Neural cell (in vitro differentiated cells): ENCODE results near the gene VIM. TPM values are rescaled to one million over a fixed set of nuclear protein-coding genes. Genes with fewer than 3 reads are reported as not detected.

ENCODE experiments used
- H2AFZ ChIP-seq: fragments of 200-600, 300-800 bp; sonication (generic), shearing (Covaris generic); 2 replicates; pipeline ENCODE4 v1.6.0; 2014; ENCODE audit warnings: low read depth, mild to moderate bottlenecking, antibody characterized with exemption, low read length, moderate library complexity
- H3F3A ChIP-seq: fragments of 200-600 bp; shearing (Covaris generic); 2 replicates; pipeline ENCODE4 v1.6.1; 2016; ENCODE audit warnings: mild to moderate bottlenecking, moderate library complexity, mixed read lengths, antibody characterized with exemption, low read length; ENCODE audit not compliant: insufficient read depth, poor library complexity, severe bottlenecking
- H3K27ac ChIP-seq: fragments of 200-600, 300-800 bp; sonication (generic), shearing (Covaris generic); 2 replicates; pipeline ENCODE4 v1.5.1; 2014; ENCODE audit warnings: mild to moderate bottlenecking, low read length, moderate library complexity
- H3K27me3 ChIP-seq: fragments of 300-800, 200-600 bp; sonication (generic), shearing (Covaris generic); 2 replicates; pipeline ENCODE4 v1.6.0; 2014; ENCODE audit warnings: mild to moderate bottlenecking, low read depth, low read length, moderate library complexity; ENCODE audit not compliant: insufficient read depth
- H3K36me3 ChIP-seq: fragments of 300-800, 200-600 bp; sonication (generic), shearing (Covaris generic); 2 replicates; pipeline ENCODE4 v1.5.1; 2014; ENCODE audit warnings: mild to moderate bottlenecking, antibody characterized with exemption, low read length, moderate library complexity; ENCODE audit not compliant: insufficient read depth
- H3K4me2 ChIP-seq: fragments of 300-800, 200-600 bp; sonication (generic), shearing (Covaris generic); 2 replicates; pipeline ENCODE4 v1.6.0; 2014; ENCODE audit warnings: mild to moderate bottlenecking, low read length
- H3K4me3 ChIP-seq: fragments of 300-800, 200-600 bp; sonication (generic), shearing (Covaris generic); 2 replicates; pipeline ENCODE4 v1.5.1; 2014; ENCODE audit warnings: mild to moderate bottlenecking, low read length, moderate library complexity
- H3K79me2 ChIP-seq: fragments of 200-600 bp; shearing (Covaris generic); replicated peaks from 2 replicates; pipeline ENCODE4 v1.6.0; 2014; ENCODE audit warnings: mild to moderate bottlenecking, low read length, moderate library complexity; ENCODE audit not compliant: insufficient read depth
- H3K9ac ChIP-seq: fragments of 300-800, 200-600 bp; sonication (generic), shearing (Covaris generic); 2 replicates; pipeline ENCODE4 v1.6.1; 2016; ENCODE audit warnings: mild to moderate bottlenecking, low read length, mixed read lengths
- H3K9me2 ChIP-seq: fragments of 200-600 bp; shearing (Covaris generic); 2 replicates; pipeline ENCODE4 v1.6.1; 2016; ENCODE audit warnings: mild to moderate bottlenecking, low read length, mixed read lengths; ENCODE audit not compliant: insufficient read depth
- H3K9me3 ChIP-seq: fragments of 200-600, 300-800 bp; sonication (generic), shearing (Covaris generic); 2 replicates; pipeline ENCODE4 v1.6.1; 2016; ENCODE audit warnings: mild to moderate bottlenecking, mixed run types, low read length, moderate library complexity, mixed read lengths
- H4K20me1 ChIP-seq: fragments of 200-600 bp; shearing (Covaris generic); 2 replicates; pipeline ENCODE4 v1.6.1; 2016; ENCODE audit warnings: mild to moderate bottlenecking, mixed run types; ENCODE audit not compliant: insufficient read depth
- CTCF ChIP-seq: fragments of 450-650 bp; IDR thresholded peaks from 2 replicates; pipeline ENCODE4 v1.5.1; 2014; ENCODE audit warnings: antibody characterized with exemption, mild to moderate bottlenecking, moderate library complexity; ENCODE audit not compliant: poor library complexity, severe bottlenecking
- EP300 ChIP-seq: fragments of 450-650 bp; conservative IDR thresholded peaks from 2 replicates; pipeline ENCODE4 v1.6.1; 2014; ENCODE audit warnings: antibody characterized with exemption, mild to moderate bottlenecking, moderate library complexity; ENCODE audit not compliant: poor library complexity, severe bottlenecking
- EZH2 ChIP-seq: fragments of 200-600, 300-800 bp; shearing (Covaris generic), sonication (generic); IDR thresholded peaks from 2 replicates; pipeline ENCODE4 v1.6.1; 2014; ENCODE audit warnings: antibody characterized with exemption, low read length, borderline replicate concordance, mild to moderate bottlenecking; ENCODE audit not compliant: insufficient read depth, poor library complexity, severe bottlenecking
- MXI1 ChIP-seq: fragments of 450-650 bp; conservative IDR thresholded peaks from 2 replicates; pipeline ENCODE4 v1.6.1; 2014; ENCODE audit warnings: antibody characterized with exemption, mild to moderate bottlenecking; ENCODE audit not compliant: poor library complexity, severe bottlenecking
- POLR2AphosphoS5 ChIP-seq: IDR thresholded peaks from 2 replicates; pipeline ENCODE4 v1.6.1; 2012
- RAD21 ChIP-seq: fragments of 450-650 bp; conservative IDR thresholded peaks from 2 replicates; pipeline ENCODE4 v1.6.1; 2014; ENCODE audit warnings: antibody characterized with exemption, mild to moderate bottlenecking, moderate library complexity
- REST ChIP-seq: IDR thresholded peaks from 2 replicates; pipeline ENCODE4 v1.6.1; 2012; ENCODE audit warnings: borderline replicate concordance
- SMC3 ChIP-seq: fragments of 450-650 bp; conservative IDR thresholded peaks from 2 replicates; pipeline ENCODE4 v1.6.1; 2014; ENCODE audit warnings: antibody characterized with exemption, mild to moderate bottlenecking, moderate library complexity; ENCODE audit not compliant: poor library complexity
- TAF1 ChIP-seq: IDR thresholded peaks from 2 replicates; pipeline ENCODE4 v1.6.1; 2012; ENCODE audit warnings: low read depth
- polyA plus RNA-seq: library from polyadenylated mRNA; depleted of rRNA; stranded (reverse); fragments of >200 nt; gene quantifications from 2 replicates; pipeline ENCODE4 v1.2.3, GENCODE V29; 2014

The VIM gene
- polyA plus RNA-seq, 1 donor from 2014 or later: 170 TPM

GRCh38 chr10:17217631-17218232, 10.3 kb upstream of the VIM start:
- no peak overlapping the region for H2AFZ ChIP-seq
- no peaks in the 10 kb centered on the region for H3K9me2 ChIP-seq
- no peaks in the 10 kb centered on the region for H3K9me3 ChIP-seq
- H3F3A ChIP-seq: no peaks in the 10 kb centered on the region
- no peaks in the 10 kb centered on the region for H3K79me2 ChIP-seq
- no peaks in the 10 kb centered on the region for H4K20me1 ChIP-seq
- no peak overlapping the region for H3K4me2 ChIP-seq
- H3K27ac ChIP-seq: no peak overlapping the region
- no peak overlapping the region for H3K9ac ChIP-seq
- no peak overlapping the region for H3K4me3 ChIP-seq
- TF ChIP-seq RAD21 (no peak), SMC3 (no peak), EP300 (no peak)
- H3K36me3 ChIP-seq: no peaks in the 10 kb centered on the region
- H3K27me3 ChIP-seq: no peaks in the 10 kb centered on the region

GRCh38 chr10:17219024-17219423, 9.0 kb upstream of the VIM start:
- Histone ChIP-seq H2AFZ (no peak overlapping the region), H3K79me2 (no peaks in the 10 kb centered on the region), H3K9ac (no peak overlapping the region), H3K27ac (no peak overlapping the region), H4K20me1 (no peaks in the 10 kb centered on the region), H3K4me2 (no peak overlapping the region), H3F3A (no peaks in the 10 kb centered on the region), H3K9me3 (no peaks in the 10 kb centered on the region), H3K36me3 (no peaks in the 10 kb centered on the region), H3K9me2 (no peaks in the 10 kb centered on the region), H3K27me3 (no peaks in the 10 kb centered on the region), H3K4me3 (no peak overlapping the region)
- no peak for TF ChIP-seq EZH2
- no peak for TF ChIP-seq TAF1
- no peak for TF ChIP-seq REST
- no peak for TF ChIP-seq MXI1
- no peak for TF ChIP-seq RAD21
- no peak for TF ChIP-seq EP300
- TF ChIP-seq CTCF: no peak
- no peak for TF ChIP-seq POLR2AphosphoS5
- no peak for TF ChIP-seq SMC3
